ENCODE results near the gene FHOD1. TPM values are rescaled to one million over a fixed set of nuclear protein-coding genes. Genes with fewer than 3 reads are reported as not detected.

FHOD1 gene
- total RNA-seq, 1 experiment from 2014 or later, result 8.9 TPM

DNA sequence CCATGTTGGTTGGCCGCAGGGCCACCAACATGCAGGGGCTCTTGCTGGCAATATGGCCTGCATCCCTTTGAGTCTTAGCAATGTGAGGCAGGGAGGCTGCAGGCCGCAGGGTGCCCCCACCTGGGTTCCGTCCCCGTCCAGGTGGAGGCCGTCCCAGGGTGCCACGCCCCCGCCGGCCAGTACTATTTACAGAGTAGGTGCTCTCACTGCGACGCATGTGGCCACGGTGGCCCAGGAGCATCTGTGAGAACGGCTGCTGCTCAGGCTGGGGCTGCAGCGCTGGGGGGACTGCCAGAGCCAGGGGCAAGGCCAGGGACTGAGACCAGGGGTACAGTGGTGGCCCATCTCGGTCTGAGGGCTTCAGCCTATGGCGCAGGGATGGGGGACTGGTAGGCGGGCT, 67.1 kb downstream of the FHOD1 start:
- H3K36me3 ChIP-seq, result no peaks in the 10 kb centered on the region
- no peaks in the 10 kb centered on the region for H3K9me3 ChIP-seq
- no peak for DNase-seq
- no peak overlapping the region for H3K4me3 ChIP-seq
- H3K27me3 ChIP-seq, result no peaks in the 10 kb centered on the region

DNA sequence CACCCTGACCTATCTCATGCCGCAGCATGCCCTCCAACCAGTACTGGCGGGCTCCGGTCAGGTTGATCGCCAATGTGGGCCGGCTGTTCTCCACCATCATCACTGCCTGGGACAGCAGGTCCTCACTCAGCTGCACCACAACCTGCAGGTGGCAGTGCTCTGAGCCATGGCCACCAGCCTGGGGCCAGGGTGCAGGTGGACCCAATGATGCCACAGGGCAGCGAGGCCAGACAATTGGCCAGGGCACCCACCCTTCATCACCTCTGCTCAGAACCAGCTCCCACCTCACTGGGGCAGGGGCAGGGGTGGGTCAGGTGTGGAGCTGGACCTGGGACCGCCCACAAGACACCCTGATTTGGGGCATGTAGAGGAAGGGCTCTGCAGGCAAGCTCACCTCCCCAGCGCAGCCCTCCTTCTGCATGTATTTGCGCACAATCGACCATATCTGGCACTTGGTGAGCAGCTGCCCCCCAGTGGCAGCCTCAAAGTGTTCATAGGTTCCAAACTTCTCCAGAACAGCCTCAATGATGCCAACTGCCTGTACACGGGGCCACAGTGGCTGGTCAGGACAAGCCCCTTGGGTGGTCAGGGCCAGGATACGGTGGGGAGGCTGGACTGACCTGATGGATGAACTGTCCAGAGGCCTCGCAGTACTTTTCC, 67.7 kb downstream of the FHOD1 start:
- Histone ChIP-seq H3K27me3 (no peaks in the 10 kb centered on the region), H3K36me3 (no peaks in the 10 kb centered on the region), H3K9me3 (no peaks in the 10 kb centered on the region), H3K4me3 (no peak overlapping the region)
- DNase-seq, result no peak

Other genes starting within 250 kb of the FHOD1 start
- 15.8 and 22.5 TPM in 2 replicates for gene CBFB, start 218.3 kb downstream of the FHOD1 start, total RNA-seq (2014; rRNA removed; shearing (Covaris generic); ENCODE audit: low replicate concordance)
- 5.6 and 18.9 TPM in 2 replicates for gene PHAF1, start 137.5 kb downstream of the FHOD1 start, total RNA-seq (2014; rRNA removed; shearing (Covaris generic); ENCODE audit: low replicate concordance)
- 5.2 and 10.0 TPM in 2 replicates for gene B3GNT9, start 96.5 kb downstream of the FHOD1 start, total RNA-seq (2014; rRNA removed; shearing (Covaris generic); ENCODE audit: low replicate concordance)
- 11.4 and 14.4 TPM in 2 replicates for gene TRADD, start 87.6 kb downstream of the FHOD1 start, total RNA-seq (2014; rRNA removed; shearing (Covaris generic); ENCODE audit: low replicate concordance)
- 2.5 and 7.0 TPM in 2 replicates for gene FBXL8, start 87.5 kb downstream of the FHOD1 start, total RNA-seq (2014; rRNA removed; shearing (Covaris generic); ENCODE audit: low replicate concordance)
- gene HSF4, start 82.7 kb downstream of the FHOD1 start, total RNA-seq (2014; rRNA removed; shearing (Covaris generic); ENCODE audit: low replicate concordance), result 3.9 TPM in 1 of 2 replicates, not detected in the other
- 9.9 and 16.5 TPM in 2 replicates for gene NOL3, start 76.9 kb downstream of the FHOD1 start, total RNA-seq (2014; rRNA removed; shearing (Covaris generic); ENCODE audit: low replicate concordance)
- 5.7 and 8.5 TPM in 2 replicates for gene MATCAP1, start 63.5 kb downstream of the FHOD1 start, total RNA-seq (2014; rRNA removed; shearing (Covaris generic); ENCODE audit: low replicate concordance)
- gene EXOC3L1, start 57.3 kb downstream of the FHOD1 start, total RNA-seq (2014; rRNA removed; shearing (Covaris generic); ENCODE audit: low replicate concordance), result not detected in 2 replicates
- gene E2F4, start 55.3 kb downstream of the FHOD1 start, total RNA-seq (2014; rRNA removed; shearing (Covaris generic); ENCODE audit: low replicate concordance), result 72.5 and 81.0 TPM in 2 replicates
- gene ELMO3, start 48.4 kb downstream of the FHOD1 start, total RNA-seq (2014; rRNA removed; shearing (Covaris generic); ENCODE audit: low replicate concordance), result 1.9 TPM in 1 of 2 replicates, not detected in the other
- gene TMEM208, start 20.4 kb downstream of the FHOD1 start, total RNA-seq (2014; rRNA removed; shearing (Covaris generic); ENCODE audit: low replicate concordance), result 27.1 and 33.2 TPM in 2 replicates
- gene SLC9A5, start 1.5 kb upstream of the FHOD1 start, total RNA-seq (2014; rRNA removed; shearing (Covaris generic); ENCODE audit: low replicate concordance), result 0.03 TPM in 1 of 2 replicates, not detected in the other
- gene PLEKHG4, start 32.1 kb upstream of the FHOD1 start, total RNA-seq (2014; rRNA removed; shearing (Covaris generic); ENCODE audit: low replicate concordance), result 78.0 and 80.1 TPM in 2 replicates
- not detected in 2 replicates for gene KCTD19, start 79.3 kb upstream of the FHOD1 start, total RNA-seq (2014; rRNA removed; shearing (Covaris generic); ENCODE audit: low replicate concordance)
- 0.33 and 0.39 TPM in 2 replicates for gene LRRC36, start 79.3 kb upstream of the FHOD1 start, total RNA-seq (2014; rRNA removed; shearing (Covaris generic); ENCODE audit: low replicate concordance)
- gene TPPP3, start 146.0 kb upstream of the FHOD1 start, total RNA-seq (2014; rRNA removed; shearing (Covaris generic); ENCODE audit: low replicate concordance), result not detected in 2 replicates
- gene ZDHHC1, start 169.0 kb upstream of the FHOD1 start, total RNA-seq (2014; rRNA removed; shearing (Covaris generic); ENCODE audit: low replicate concordance), result 2.3 TPM in 1 of 2 replicates, not detected in the other
- gene HSD11B2, start 183.6 kb upstream of the FHOD1 start, total RNA-seq (2014; rRNA removed; shearing (Covaris generic); ENCODE audit: low replicate concordance), result not detected in 2 replicates
- 30.8 and 42.3 TPM in 2 replicates for gene ATP6V0D1, start 233.7 kb upstream of the FHOD1 start, total RNA-seq (2014; rRNA removed; shearing (Covaris generic); ENCODE audit: low replicate concordance)
- gene AGRP, start 236.1 kb upstream of the FHOD1 start, total RNA-seq (2014; rRNA removed; shearing (Covaris generic); ENCODE audit: low replicate concordance), result not detected in 2 replicates

Measured in MG63 (cell line).